Activated CD8-positive, alpha-beta memory T cell treated with anti-CD3 and anti-CD28 coated beads, Interleukin-2, amount 10 ng/mL, durations not matched to agents 7 days and 5 days (primary cell): ENCODE results near the gene AIP. TPM values are rescaled to one million over a fixed set of nuclear protein-coding genes. Genes with fewer than 3 reads are reported as not detected.
"Not testable (repeated sequence)": the region's sequence is repeated elsewhere in the genome, so short reads cannot be mapped to it uniquely, and the experiment has no call there.

Source experiments
- ATAC-seq: fragments of 150-1000 bp; cut with Tn5 transposase; one replicate; pipeline ENCODE4 v1.10.0; 2021; ENCODE audit warnings: moderate library complexity
- CTCF ChIA-PET: fragments of 350-600 bp; sonication (Branson Sonifier 250); formaldehyde crosslinking; loops from one replicate; lab custom pipeline; 2021; ENCODE audit warnings: antibody characterized with exemption; lab: Charles Lee
- DNase-seq: peaks from one replicate; pipeline ENCODE4 v3.0.0-alpha.2; 2020
- H3K27ac Mint-ChIP-seq: one replicate; pipeline ENCODE4 v1.8.0; 2021; ENCODE audit warnings: mild to moderate bottlenecking, mixed read lengths
- H3K27me3 Mint-ChIP-seq: one replicate; pipeline ENCODE4 v1.8.0; 2021; ENCODE audit warnings: mixed read lengths
- H3K36me3 Mint-ChIP-seq: one replicate; pipeline ENCODE4 v1.8.0; 2021; ENCODE audit warnings: mild to moderate bottlenecking, mixed read lengths
- H3K4me1 Mint-ChIP-seq: one replicate; pipeline ENCODE4 v1.8.0; 2021; ENCODE audit warnings: mixed read lengths
- H3K4me3 Mint-ChIP-seq: one replicate; pipeline ENCODE4 v1.8.0; 2021; ENCODE audit warnings: mild to moderate bottlenecking, moderate library complexity, mixed read lengths
- H3K9me3 Mint-ChIP-seq: one replicate; pipeline ENCODE4 v1.8.0; 2022; ENCODE audit warnings: low read depth, mixed read lengths
- total RNA-seq, 2 experiments: library from RNA; stranded (reverse); gene quantifications; one replicate each; pipeline ENCODE4 v1.2.3, GENCODE V29; 2021

AIP gene
- total RNA-seq, 2 experiments from 2014 or later = 168 to 178 TPM

GRCh38 chr11:67466367-67466766, 16.5 kb upstream of the AIP start:
- Mint-ChIP-seq H3K4me3 (no peak overlapping the region), H3K27ac (peak overlapping the region; percentile 19), H3K36me3 (peaks cover 1% of the 10 kb centered on the region), H3K27me3 (no peaks in the 10 kb centered on the region), H3K9me3 (no peaks in the 10 kb centered on the region), H3K4me1 (peaks cover 31% of the 10 kb centered on the region)
- no peak for ATAC-seq
- CTCF ChIA-PET = interaction anchor here (1.3 kb wide), 1 partner anchor 64 kb away, joined by 4 read pairs; the partner anchor contains the start of gene PPP1CA
- no peak for DNase-seq

- Mint-ChIP-seq H3K9me3 (no peaks in the 10 kb centered on the region), H3K4me3 (peak overlapping the region; percentile 83), H3K27ac (peak overlapping the region; percentile 61), H3K4me1 (peaks cover 31% of the 10 kb centered on the region), H3K27me3 (no peaks in the 10 kb centered on the region), H3K36me3 (peaks cover 1% of the 10 kb centered on the region)
- ATAC-seq (no peak), DNase-seq (no peak)
- CTCF ChIA-PET = interaction anchor here (0.9 to 3.3 kb wide), 10 partner anchors 9 to 110 kb away, joined by 3 to 21 read pairs (median 8); partner anchors contain the start of genes AIP, CORO1B, PPP1CA and PTPRCAP
These were observed 15.7 kb upstream of the AIP start for GRCh38 chr11:67466962-67467771.

GRCh38 chr11:67468056-67468455, 14.8 kb upstream of the AIP start:
- ATAC-seq (no peak), DNase-seq (no peak)
- H3K4me3 Mint-ChIP-seq = peak overlapping the region; percentile 83
- CTCF ChIA-PET = interaction anchor here (0.9 to 3.3 kb wide), 15 partner anchors 10 to 111 kb away, joined by 3 to 21 read pairs (median 6); partner anchors contain the start of genes AIP, CDK2AP2, CORO1B and PPP1CA
- H3K27ac Mint-ChIP-seq = peak overlapping the region; percentile 79
- no peaks in the 10 kb centered on the region for H3K9me3 Mint-ChIP-seq
- H3K4me1 Mint-ChIP-seq = peaks cover 31% of the 10 kb centered on the region
- peaks cover 1% of the 10 kb centered on the region for H3K36me3 Mint-ChIP-seq
- no peaks in the 10 kb centered on the region for H3K27me3 Mint-ChIP-seq

- CTCF ChIA-PET = interaction anchor here (1.0 to 3.3 kb wide), 14 partner anchors 11 to 111 kb away, joined by 3 to 21 read pairs (median 6); partner anchors contain the start of genes AIP, CDK2AP2, PPP1CA and PTPRCAP
- DNase-seq = no peak
- ATAC-seq = peak; percentile 1
- Mint-ChIP-seq H3K27ac (peak overlapping the region; percentile 79), H3K27me3 (no peaks in the 10 kb centered on the region), H3K9me3 (no peaks in the 10 kb centered on the region), H3K4me3 (peak overlapping the region; percentile 83), H3K36me3 (peaks cover 1% of the 10 kb centered on the region), H3K4me1 (peaks cover 31% of the 10 kb centered on the region)
These were observed 14.4 kb upstream of the AIP start for GRCh38 chr11:67468456-67468758.

GRCh38 chr11:67468759-67469507, 13.9 kb upstream of the AIP start, which contains the start of gene TMEM134:
TMEM134 (minus strand) TSS chr11:67469251; CDS start chr11:67469192, 59 bp downstream.
- Mint-ChIP-seq H3K4me3 (peak within 1 kb of the TSS; percentile 83), H3K9me3 (no peaks in the 10 kb centered on the region), H3K36me3 (peaks cover 1% of the 10 kb centered on the region), H3K27me3 (no peaks in the 10 kb centered on the region), H3K27ac (peak within 1 kb of the TSS; percentile 82), H3K4me1 (peaks cover 31% of the 10 kb centered on the region)
- ATAC-seq (peak; percentile 86), DNase-seq (peak; percentile 95)
- CTCF ChIA-PET = interaction anchor here (1.0 to 3.3 kb wide), 14 partner anchors 10 to 112 kb away, joined by 3 to 21 read pairs (median 6); partner anchors contain the start of genes AIP, CDK2AP2, PPP1CA and PTPRCAP

GRCh38 chr11:67469508-67469811, 13.4 kb upstream of the AIP start:
- CTCF ChIA-PET = interaction anchor here (0.8 to 3.3 kb wide), 11 partner anchors 10 to 119 kb away, joined by 3 to 21 read pairs (median 5); partner anchors contain the start of genes AIP, CDK2AP2, PITPNM1 and PPP1CA
- Mint-ChIP-seq H3K4me3 (peak overlapping the region; percentile 83), H3K27me3 (no peaks in the 10 kb centered on the region), H3K4me1 (peaks cover 27% of the 10 kb centered on the region), H3K9me3 (no peaks in the 10 kb centered on the region), H3K36me3 (peaks cover 1% of the 10 kb centered on the region), H3K27ac (peak overlapping the region; percentile 82)
- DNase-seq (no peak), ATAC-seq (no peak)

- no peak overlapping the region for H3K27ac Mint-ChIP-seq
- ATAC-seq = no peak
- no peak overlapping the region for H3K4me3 Mint-ChIP-seq
- H3K9me3 Mint-ChIP-seq = no peaks in the 10 kb centered on the region
- H3K4me1 Mint-ChIP-seq = peaks cover 22% of the 10 kb centered on the region
- peaks cover under 1% of the 10 kb centered on the region for H3K36me3 Mint-ChIP-seq
- CTCF ChIA-PET = interaction anchor here (0.8 to 2.7 kb wide), 7 partner anchors 12 to 120 kb away, joined by 3 to 19 read pairs (median 5); partner anchors contain the start of genes AIP, PITPNM1, PPP1CA and TBC1D10C
- no peaks in the 10 kb centered on the region for H3K27me3 Mint-ChIP-seq
- no peak for DNase-seq
These were observed 12.4 kb upstream of the AIP start for GRCh38 chr11:67470337-67471002.

- H3K27me3 Mint-ChIP-seq = peaks cover 2% of the 10 kb centered on the region
- no peak overlapping the region for H3K4me3 Mint-ChIP-seq
- peaks cover 9% of the 10 kb centered on the region for H3K4me1 Mint-ChIP-seq
- DNase-seq (no peak), ATAC-seq (no peak)
- CTCF ChIA-PET = interaction anchor here (2.9 kb wide), 1 partner anchor 10 kb away, joined by 10 read pairs; the partner anchor contains the start of gene AIP
- H3K27ac Mint-ChIP-seq = no peak overlapping the region
- H3K9me3 Mint-ChIP-seq = no peaks in the 10 kb centered on the region
- H3K36me3 Mint-ChIP-seq = no peaks in the 10 kb centered on the region
These were observed 9.9 kb upstream of the AIP start for GRCh38 chr11:67472882-67473281.

- H3K9me3 Mint-ChIP-seq, DNase-seq, H3K36me3 Mint-ChIP-seq, H3K27ac Mint-ChIP-seq, H3K4me1 Mint-ChIP-seq, H3K27me3 Mint-ChIP-seq, ATAC-seq, CTCF ChIA-PET, H3K4me3 Mint-ChIP-seq: not testable (repeated sequence)
These were observed 6.1 kb upstream of the AIP start for GRCh38 chr11:67476692-67477091.

GRCh38 chr11:67477344-67478050, 5.3 kb upstream of the AIP start:
- DNase-seq, H3K27me3 Mint-ChIP-seq, H3K4me1 Mint-ChIP-seq, ATAC-seq, H3K36me3 Mint-ChIP-seq, H3K27ac Mint-ChIP-seq, H3K4me3 Mint-ChIP-seq, H3K9me3 Mint-ChIP-seq: not testable (repeated sequence)
- CTCF ChIA-PET = interaction anchor here (0.7 kb wide), 1 partner anchor 1698 kb away, joined by 4 read pairs; no protein-coding TSS in a partner anchor

- H3K9me3 Mint-ChIP-seq = no peaks in the 10 kb centered on the region
- DNase-seq = no peak
- CTCF ChIA-PET = interaction anchor here (0.7 to 3.0 kb wide), 7 partner anchors 9 to 122 kb away, joined by 3 to 16 read pairs (median 7); partner anchors contain the start of genes PPP1CA, PTPRCAP and TMEM134
These were observed 475 bp upstream of the AIP start for GRCh38 chr11:67482275-67482826.

More at GRCh38 chr11:67482275-67482826, 475 bp upstream of the AIP start:
- peaks cover 4% of the 10 kb centered on the region for H3K27me3 Mint-ChIP-seq
- H3K27ac Mint-ChIP-seq = peak overlapping the region; percentile 99
- H3K36me3 Mint-ChIP-seq = peaks cover 19% of the 10 kb centered on the region
- H3K4me1 Mint-ChIP-seq = peaks cover 47% of the 10 kb centered on the region
- peak overlapping the region; percentile 80 for H3K4me3 Mint-ChIP-seq
- ATAC-seq = peak; percentile 1
